Thoracic aorta (tissue), 2 donors: ENCODE measurements around the gene CDC20B. TPM values are rescaled to one million over a fixed set of nuclear protein-coding genes. Genes with fewer than 3 reads are reported as not detected.
"Not testable (repeated sequence)": the region's sequence is repeated elsewhere in the genome, so short reads cannot be mapped to it uniquely, and the experiment has no call there.

Source experiments
- ATAC-seq: fragments of 150-250 bp; one replicate; pipeline ENCODE4 v1.8.0; 2017; ENCODE audit warnings: low read depth; ENCODE audit not compliant: insufficient number of reproducible peaks, low FRiP score
- DNase-seq: peaks from one replicate; pipeline ENCODE4 v3.0.0-alpha.2; 2020; ENCODE audit warnings: low spot score
- H3K27ac ChIP-seq, 2 donors: fragments of 200-600 bp; sonication (generic); 1 replicate in 1 of 2; 2 replicates in 1 of 2; pipeline ENCODE4 v1.5.1; 2016; ENCODE audit warnings: mild to moderate bottlenecking in 2 of 2, moderate library complexity in 2 of 2
- H3K27me3 ChIP-seq: fragments of 200-600 bp; sonication (generic); replicated peaks from 2 replicates; pipeline ENCODE4 v1.6.0; 2016; ENCODE audit warnings: mild to moderate bottlenecking; ENCODE audit not compliant: insufficient read depth
- H3K36me3 ChIP-seq: fragments of 200-600 bp; sonication (generic); one replicate; pipeline ENCODE4 v1.5.1; 2016
- H3K4me1 ChIP-seq, 2 donors: fragments of 200-600 bp; sonication (generic); 1 replicate in 1 of 2; 2 replicates in 1 of 2; pipeline versions ENCODE4 v1.5.1 to v1.6.0; 2016; ENCODE audit warnings: low read depth in 2 of 2, mild to moderate bottlenecking in 1 of 2; ENCODE audit not compliant: control insufficient read depth in 1 of 2
- H3K4me3 ChIP-seq: fragments of 200-600 bp; sonication (generic); 2 replicates; pipeline ENCODE4 v1.5.1; 2016; ENCODE audit warnings: mild to moderate bottlenecking
- H3K9me3 ChIP-seq: fragments of 200-600 bp; sonication (generic); 2 replicates; pipeline ENCODE4 v1.5.1; 2016
- total RNA-seq, 2 donors: library from RNA; depleted of rRNA; stranded (reverse); fragments of >200 nt; gene quantifications; one replicate each; pipeline versions ENCODE4 v1.1.0 to v1.2.3, GENCODE V29; 2016
- TF ChIP-seq, protein P1 (sequence below): fragments of 200-600 bp; sonication (generic); IDR thresholded peaks from one replicate; pipeline ENCODE4 v1.5.1; 2019; ENCODE audit warnings: antibody characterized with exemption

Gene CDC20B
- total RNA-seq, 2 donors from 2014 or later = not detected

DNA sequence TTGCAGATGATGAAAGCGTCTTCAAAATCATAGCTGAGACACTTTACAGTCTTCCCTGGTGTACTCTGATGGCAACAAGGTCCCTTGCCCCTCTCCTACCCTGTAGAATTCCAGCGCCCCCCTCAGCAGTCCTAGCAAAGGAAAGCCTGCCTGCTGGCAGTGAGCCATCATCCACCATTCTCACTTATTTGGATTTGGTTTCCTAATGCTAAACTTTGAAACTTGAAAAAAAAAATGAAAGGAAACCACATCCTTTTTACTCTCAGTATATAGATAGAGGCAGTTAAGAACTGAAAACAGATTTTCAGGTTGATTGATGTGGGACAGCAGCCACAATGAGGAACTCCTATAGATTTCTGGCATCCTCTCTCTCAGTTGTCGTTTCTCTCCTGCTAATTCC lies 70.6 kb downstream of the CDC20B start, which contains the start of gene GZMA:
Gene GZMA, plus strand, starts transcription at position 299 of the 400 bp plus-strand sequence. Its CDS starts 37 bp downstream, at position 336.
- Histone ChIP-seq H3K36me3 (no peaks in the 10 kb centered on the region), H3K27ac (no peak within 1 kb of the TSS), H3K4me1 (no peaks in the 10 kb centered on the region), H3K27me3 (no peaks in the 10 kb centered on the region), H3K9me3 (no peaks in the 10 kb centered on the region), H3K4me3 (peak within 1 kb of the TSS; percentile 4)
- TF ChIP-seq, protein P1, sequence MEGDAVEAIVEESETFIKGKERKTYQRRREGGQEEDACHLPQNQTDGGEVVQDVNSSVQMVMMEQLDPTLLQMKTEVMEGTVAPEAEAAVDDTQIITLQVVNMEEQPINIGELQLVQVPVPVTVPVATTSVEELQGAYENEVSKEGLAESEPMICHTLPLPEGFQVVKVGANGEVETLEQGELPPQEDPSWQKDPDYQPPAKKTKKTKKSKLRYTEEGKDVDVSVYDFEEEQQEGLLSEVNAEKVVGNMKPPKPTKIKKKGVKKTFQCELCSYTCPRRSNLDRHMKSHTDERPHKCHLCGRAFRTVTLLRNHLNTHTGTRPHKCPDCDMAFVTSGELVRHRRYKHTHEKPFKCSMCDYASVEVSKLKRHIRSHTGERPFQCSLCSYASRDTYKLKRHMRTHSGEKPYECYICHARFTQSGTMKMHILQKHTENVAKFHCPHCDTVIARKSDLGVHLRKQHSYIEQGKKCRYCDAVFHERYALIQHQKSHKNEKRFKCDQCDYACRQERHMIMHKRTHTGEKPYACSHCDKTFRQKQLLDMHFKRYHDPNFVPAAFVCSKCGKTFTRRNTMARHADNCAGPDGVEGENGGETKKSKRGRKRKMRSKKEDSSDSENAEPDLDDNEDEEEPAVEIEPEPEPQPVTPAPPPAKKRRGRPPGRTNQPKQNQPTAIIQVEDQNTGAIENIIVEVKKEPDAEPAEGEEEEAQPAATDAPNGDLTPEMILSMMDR = no peak
- ATAC-seq = no peak
- no peak for DNase-seq

DNA sequence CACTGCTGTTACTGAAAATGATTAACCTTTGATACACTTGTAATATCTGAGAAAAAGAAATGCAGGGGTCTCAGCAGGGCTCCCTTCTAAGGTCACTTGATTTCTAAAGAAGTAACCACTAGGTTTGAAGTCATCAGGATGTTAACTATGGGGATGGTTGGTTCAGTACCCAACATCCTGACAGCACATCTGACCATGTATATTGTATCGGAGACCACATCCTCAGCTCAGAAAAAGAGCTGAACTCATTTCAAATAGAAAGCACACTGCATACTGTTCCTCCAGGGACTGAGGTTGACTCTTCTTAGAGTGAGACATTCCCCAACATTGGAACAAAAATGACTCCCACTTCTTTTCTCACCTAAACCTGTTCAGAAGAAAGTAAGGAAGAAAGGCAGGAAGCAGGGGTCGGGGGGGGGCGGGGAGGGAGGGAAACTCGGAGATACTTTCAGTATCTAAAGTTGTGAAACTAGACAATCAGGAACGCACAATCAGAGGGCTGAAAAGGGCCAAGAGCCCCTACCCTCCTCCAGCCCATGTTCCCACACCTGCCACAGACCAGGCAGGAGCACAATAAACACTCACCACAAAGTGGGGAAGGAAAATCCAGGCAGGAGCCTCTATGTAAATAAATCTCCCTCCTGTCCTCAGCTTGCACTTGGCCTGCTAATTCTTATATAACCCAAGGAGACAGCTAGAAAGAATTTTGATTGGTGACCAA lies 71.3 kb downstream of the CDC20B start:
- ATAC-seq (no peak), DNase-seq (no peak)
- H3K27ac ChIP-seq = no peak overlapping the region
- no peaks in the 10 kb centered on the region for H3K4me1 ChIP-seq
- H3K4me3 ChIP-seq = no peak overlapping the region
- H3K36me3 ChIP-seq = no peaks in the 10 kb centered on the region
- no peaks in the 10 kb centered on the region for H3K9me3 ChIP-seq
- TF ChIP-seq, protein P1 = no peak
- no peaks in the 10 kb centered on the region for H3K27me3 ChIP-seq

DNA sequence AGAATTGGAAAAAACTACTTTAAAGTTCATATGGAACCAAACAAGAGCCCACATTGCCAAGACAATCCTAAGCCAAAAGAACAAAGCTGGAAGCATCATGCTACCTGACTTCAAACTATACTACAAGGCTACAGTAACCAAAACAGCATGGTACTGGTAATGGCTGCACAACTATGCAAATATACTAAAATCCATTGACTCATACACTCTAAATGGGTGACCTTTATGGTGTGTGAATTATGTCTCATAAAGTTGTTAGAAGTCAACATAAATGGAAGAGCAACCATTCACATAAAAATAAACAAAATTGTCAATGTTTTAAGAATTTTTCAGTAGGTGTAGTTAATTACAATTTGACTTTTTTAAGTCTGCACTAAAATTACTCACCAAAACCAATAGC lies 71.8 kb downstream of the CDC20B start:
- H3K36me3 ChIP-seq, ATAC-seq, H3K9me3 ChIP-seq: not testable (repeated sequence)

DNA sequence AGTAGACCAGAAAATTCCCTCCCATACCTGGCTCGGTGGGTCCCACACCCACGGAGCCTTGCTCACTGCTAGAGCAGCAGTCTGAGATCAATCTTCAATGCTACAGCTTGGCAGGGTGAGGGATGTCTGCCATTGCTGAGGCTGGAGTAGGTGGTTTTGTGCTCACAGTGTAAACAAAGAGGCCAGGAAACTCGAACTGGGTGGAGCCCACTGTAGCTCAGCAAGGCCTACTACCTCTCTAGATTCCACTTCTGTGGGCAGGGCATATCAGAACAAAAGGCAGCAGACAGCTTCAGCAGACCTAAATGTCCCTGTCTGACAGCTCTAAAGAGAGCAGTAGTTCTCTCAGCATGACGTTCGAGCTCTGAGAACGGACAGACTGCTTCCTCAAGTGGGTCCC lies 76.1 kb downstream of the CDC20B start:
- H3K27me3 ChIP-seq = no peaks in the 10 kb centered on the region
- H3K4me1 ChIP-seq = no peaks in the 10 kb centered on the region
- H3K27ac ChIP-seq = no peak overlapping the region
- H3K36me3 ChIP-seq = no peaks in the 10 kb centered on the region
- no peak for ATAC-seq
- DNase-seq = no peak
- TF ChIP-seq, protein P1 = no peak
- H3K9me3 ChIP-seq = no peaks in the 10 kb centered on the region
- H3K4me3 ChIP-seq = no peak overlapping the region

More for the DNA sequence above, 71.8 kb downstream of the CDC20B start:
- not testable (repeated sequence) for H3K27ac ChIP-seq, H3K4me3 ChIP-seq, H3K4me1 ChIP-seq, DNase-seq, H3K27me3 ChIP-seq

DNA sequence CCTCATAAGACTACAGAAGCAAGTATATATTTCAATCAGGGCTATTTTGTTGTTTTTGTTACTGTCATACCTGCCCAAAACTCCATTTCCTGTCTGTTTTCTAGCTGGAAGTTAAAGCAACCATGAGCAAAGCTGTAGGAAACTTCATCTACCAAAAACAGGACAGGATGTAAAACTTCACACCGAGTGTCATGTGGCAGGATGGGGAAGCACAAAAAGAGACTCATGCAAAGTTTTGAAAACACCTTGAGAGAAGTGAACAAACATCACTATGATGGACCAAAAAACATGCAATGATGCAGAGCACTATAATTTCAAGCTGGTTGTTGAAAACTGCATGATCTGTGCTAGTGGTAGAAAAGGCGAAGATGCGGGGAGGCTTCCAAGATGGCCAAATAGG lies 76.8 kb downstream of the CDC20B start:
- TF ChIP-seq, protein P1 = no peak
- no peak for ATAC-seq

DNA sequence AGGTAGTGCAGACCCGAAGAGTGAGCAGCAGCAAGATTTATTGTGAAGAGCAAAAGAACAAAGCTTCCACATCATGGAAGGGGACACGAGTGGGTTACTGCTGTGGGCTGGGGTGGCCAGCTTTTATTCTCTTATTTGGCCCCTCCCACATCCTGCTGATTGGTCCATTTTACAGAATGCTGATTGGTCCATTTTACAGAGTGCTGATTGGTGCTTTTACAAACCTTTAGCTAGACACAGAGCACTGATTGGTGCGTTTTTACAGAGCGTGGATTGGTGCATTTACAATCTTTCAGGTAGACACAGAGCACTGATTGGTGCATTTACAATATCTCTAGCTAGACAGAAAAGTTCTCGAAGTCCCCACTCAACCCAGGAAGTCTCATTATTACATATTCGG lies 82.0 kb downstream of the CDC20B start:
- not testable (repeated sequence) for DNase-seq, ATAC-seq, H3K4me3 ChIP-seq, H3K4me1 ChIP-seq, H3K9me3 ChIP-seq, H3K27ac ChIP-seq, H3K36me3 ChIP-seq, H3K27me3 ChIP-seq

More for the DNA sequence above, 76.8 kb downstream of the CDC20B start:
- Histone ChIP-seq H3K9me3 (no peaks in the 10 kb centered on the region), H3K4me1 (no peaks in the 10 kb centered on the region), H3K27me3 (no peaks in the 10 kb centered on the region), H3K27ac (no peak overlapping the region), H3K4me3 (no peak overlapping the region), H3K36me3 (no peaks in the 10 kb centered on the region)
- no peak for DNase-seq

DNA sequence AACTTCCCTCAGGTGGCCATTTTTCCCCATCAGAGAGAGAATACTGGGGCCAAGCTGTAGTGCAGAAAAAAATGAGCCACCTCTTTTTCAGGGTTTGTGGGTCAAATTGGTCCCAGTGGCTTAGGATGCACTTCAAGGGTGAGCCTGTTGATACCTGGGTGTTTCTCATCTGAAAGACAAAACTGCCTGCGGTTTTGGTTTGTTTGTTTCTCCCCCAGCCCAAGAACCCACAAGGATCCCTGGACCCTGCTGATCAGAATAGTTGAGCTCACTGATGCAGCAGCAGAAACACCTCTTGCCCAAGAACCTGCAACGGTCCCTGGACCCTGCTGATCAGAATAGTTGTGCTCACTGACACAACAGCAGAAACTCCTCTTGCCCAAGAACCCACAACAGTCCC lies 83.7 kb downstream of the CDC20B start:
- H3K4me1 ChIP-seq, DNase-seq, ATAC-seq, H3K9me3 ChIP-seq, H3K27me3 ChIP-seq, H3K36me3 ChIP-seq, H3K27ac ChIP-seq, H3K4me3 ChIP-seq: not testable (repeated sequence)
